HG03103 (cell line): ENCODE results near the gene PIAS2.
"Not testable (repeated sequence)": the region's sequence is repeated elsewhere in the genome, so short reads cannot be mapped to it uniquely, and the experiment has no call there.

Experiments
- ATAC-seq: cut with Tn5 transposase; IDR thresholded peaks from one replicate; pipeline ENCODE4 v1.9.1; 2021; ENCODE audit warnings: low read depth; ENCODE audit not compliant: unreplicated experiment

PIAS2 gene, protein sequence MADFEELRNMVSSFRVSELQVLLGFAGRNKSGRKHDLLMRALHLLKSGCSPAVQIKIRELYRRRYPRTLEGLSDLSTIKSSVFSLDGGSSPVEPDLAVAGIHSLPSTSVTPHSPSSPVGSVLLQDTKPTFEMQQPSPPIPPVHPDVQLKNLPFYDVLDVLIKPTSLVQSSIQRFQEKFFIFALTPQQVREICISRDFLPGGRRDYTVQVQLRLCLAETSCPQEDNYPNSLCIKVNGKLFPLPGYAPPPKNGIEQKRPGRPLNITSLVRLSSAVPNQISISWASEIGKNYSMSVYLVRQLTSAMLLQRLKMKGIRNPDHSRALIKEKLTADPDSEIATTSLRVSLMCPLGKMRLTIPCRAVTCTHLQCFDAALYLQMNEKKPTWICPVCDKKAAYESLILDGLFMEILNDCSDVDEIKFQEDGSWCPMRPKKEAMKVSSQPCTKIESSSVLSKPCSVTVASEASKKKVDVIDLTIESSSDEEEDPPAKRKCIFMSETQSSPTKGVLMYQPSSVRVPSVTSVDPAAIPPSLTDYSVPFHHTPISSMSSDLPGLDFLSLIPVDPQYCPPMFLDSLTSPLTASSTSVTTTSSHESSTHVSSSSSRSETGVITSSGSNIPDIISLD

DNA sequence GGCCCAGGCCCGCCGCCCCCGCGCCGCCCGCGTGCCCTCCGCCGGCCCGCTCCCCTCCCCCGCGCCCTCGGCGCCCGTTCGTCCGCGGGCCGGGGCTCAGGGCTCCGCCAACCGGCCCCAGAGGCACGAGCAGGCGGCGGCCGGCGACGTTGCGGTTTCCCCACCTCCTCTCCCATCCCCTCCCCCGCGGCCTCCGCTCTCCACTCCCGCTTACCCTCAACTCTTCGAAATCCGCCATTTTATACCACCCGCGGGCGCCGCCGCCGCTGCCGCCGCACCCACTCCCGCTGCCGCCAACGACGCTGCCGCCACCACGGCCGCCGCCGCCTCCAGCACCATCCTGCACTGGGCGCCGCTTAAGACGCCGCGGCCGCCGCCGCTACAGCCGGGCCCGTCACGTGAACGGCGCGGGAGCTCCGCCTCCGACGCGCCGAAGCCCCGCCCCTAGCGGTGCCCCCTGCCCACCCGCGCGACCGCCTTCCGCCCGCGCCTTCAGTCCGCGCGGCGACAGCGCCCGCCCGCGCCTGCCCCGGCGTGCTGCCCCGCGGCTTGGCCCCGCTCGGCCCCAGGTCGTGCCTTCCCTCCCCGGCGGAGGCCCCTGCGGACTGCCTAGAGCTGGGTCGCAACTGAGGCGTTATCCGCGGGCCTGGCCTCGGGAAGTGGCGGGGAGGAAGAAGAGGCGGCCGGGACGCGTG is at the start of gene PIAS2, which contains the start of gene KATNAL2:
TSS of gene PIAS2 (minus strand) at position 400 of the 695 bp plus-strand sequence. CDS start at position 238, 162 bp downstream.
TSS of gene KATNAL2 (plus strand) at position 495 of the 695 bp plus-strand sequence. CDS start 29,271 bp downstream, outside the sequence.
- ATAC-seq = peak; percentile 89

DNA sequence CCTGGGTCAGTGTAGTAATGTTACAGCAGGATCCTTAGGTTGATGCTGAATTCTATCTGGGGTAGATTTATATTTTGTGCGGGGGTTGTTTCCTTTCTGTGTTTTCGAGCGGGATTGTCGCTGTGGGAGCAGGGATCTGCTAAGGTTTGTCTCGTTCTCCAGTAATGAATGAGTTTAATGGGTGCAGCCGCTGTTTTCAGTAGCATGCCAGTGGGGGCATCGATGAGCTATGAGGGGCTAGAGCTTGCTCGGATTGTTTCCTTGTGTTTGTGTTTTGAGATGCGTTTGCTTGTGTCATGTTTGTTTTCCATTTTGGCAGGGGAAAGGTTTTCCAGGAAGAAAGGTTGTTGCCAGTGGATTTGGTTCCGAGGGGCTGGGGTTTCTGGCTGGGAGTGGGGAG is 49.0 kb upstream of the PIAS2 start:
- not testable (repeated sequence) for ATAC-seq

DNA sequence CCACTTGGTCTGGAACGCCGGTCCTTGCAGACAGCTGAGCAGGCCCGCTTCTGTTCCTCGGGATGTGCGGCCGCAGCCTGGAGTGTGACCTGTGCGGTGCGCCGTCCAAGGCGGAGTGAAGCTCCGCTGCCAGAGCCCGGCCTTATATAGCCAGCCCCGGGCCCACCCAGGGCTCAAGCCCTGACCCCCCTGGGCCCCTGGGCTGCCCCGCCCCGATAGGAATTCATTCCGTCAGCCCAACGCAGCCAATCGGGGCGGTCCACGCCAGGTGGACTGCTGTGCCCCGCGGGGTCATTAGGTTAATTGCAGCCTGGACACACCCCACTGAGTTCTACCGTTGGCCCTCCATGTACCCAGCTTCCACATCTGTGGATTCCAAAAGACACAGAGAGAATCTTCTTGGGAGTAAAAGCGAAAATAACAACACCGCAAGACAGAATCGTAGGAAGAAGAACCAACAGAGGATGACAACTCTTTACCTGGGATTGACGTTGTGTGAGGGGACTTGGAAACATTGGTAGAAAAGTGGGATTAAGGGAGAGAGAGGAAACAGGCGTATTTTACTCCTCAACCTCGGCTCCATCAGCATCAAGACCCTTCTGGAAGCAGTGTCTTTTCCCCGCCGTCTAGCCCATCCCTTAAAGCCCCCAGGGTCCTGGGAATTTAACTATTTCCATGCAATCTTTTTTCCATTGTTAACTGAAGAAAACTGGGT is 47.4 kb upstream of the PIAS2 start:
- not testable (repeated sequence) for ATAC-seq

DNA sequence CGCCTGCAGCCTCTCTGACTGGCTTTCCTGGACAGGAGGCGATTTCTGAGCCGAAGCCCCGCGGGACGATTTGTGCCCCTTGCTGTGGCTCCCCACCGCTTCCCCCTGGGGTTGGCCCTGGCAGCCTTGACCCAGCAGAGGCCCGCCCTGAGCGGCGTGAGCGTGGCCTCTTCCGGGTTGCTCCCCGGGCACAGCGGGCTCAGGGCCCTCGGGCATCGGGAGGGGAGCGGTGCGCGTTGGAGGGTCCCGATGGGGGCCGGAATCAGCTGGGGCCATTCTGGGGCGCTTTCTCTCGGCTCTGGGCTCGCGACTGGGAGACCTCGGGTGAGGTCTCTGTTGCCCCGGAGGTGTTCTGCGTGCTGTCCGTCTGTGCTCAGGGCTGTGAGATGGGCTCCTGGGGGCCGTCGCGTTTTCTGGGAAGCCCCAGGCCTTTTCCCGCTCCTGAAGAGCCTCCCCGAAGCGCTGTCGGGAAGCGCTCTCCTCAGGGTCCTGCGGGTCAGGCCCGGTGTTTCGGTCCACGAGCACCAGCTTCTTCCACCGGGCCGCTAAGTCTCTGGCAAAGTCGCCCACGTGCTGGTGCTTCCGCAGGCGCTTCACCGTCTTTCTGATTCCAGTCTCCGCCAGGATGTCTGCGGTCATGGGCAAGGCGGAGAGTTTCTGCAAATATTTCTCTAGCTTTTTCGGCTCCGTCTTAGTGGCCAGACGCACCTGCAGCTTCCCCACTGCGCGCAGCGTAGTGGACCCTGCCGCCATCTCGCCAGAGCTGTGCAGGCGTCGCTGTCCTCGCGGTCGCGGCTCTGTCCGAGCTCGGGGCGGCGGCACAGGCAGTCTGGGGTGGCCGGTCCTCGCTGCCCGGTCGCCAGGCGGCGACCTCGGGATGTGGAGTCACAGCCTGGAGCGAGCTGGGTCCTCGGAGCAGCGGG is 46.6 kb upstream of the PIAS2 start:
- ATAC-seq = not testable (repeated sequence)

DNA sequence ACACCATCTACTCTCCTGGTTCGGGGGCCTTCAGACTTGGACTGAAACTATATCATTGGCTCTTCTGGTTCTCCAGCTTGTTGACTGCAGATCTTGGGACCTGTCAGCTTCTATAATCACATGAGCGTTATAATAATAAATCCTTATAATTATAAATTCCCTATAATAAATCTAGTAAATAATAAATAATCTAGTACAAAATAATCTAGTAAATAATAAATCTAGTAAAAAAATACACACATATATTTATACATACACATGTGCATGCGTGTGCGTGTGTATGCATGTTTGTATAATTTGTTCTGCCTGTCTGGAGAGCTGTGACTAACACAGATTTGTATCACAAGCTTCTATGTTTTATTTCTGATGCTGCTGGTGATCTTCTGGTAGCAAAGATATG is 40.9 kb upstream of the PIAS2 start:
- no peak for ATAC-seq

DNA sequence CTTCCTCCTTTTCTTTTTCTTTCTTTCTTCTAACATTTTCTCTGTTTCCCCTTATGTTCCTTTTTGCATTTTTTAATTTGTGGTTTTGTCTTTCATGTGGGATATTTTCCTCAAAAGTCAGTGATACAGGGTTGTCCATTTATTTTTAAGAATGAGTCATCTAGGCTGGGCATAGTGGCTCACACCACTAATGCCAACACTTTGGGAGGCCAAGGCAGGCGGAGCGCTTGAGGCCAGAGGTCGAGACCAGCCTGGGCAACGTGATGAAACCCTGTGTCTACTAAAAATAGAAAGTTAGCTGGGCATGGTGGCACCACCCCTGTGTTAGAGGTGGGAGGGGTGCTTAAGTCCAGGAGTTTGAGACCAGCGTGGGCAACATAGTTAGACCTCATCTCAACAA is 35.9 kb upstream of the PIAS2 start:
- ATAC-seq = no peak

DNA sequence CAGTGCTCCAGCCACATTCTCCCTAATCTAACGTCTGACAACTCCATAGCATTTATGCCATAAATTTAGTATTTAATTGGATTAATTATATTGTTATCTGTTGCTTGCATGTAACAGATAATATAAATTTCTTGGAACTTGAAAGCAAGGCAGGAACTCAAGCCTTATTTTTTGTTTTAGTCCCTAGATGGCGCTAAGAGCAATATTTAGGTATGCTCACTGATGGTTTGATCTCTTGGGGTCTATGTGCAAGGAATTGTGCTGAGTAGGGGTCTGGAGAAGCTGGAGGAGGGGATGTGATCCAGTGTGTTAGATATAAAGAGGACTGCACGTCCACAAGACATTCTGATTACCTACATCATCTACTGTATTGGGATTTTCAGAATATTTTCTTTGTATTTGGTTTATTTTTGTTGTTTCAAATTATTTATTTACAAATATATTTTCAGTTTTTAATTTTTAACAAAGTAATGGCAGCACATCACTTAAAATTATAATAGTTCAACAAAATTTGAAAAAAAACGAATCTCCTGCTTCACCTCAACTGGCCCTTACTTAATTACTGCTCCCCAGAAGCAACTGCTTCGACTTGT is 32.9 kb upstream of the PIAS2 start:
- ATAC-seq = no peak

DNA sequence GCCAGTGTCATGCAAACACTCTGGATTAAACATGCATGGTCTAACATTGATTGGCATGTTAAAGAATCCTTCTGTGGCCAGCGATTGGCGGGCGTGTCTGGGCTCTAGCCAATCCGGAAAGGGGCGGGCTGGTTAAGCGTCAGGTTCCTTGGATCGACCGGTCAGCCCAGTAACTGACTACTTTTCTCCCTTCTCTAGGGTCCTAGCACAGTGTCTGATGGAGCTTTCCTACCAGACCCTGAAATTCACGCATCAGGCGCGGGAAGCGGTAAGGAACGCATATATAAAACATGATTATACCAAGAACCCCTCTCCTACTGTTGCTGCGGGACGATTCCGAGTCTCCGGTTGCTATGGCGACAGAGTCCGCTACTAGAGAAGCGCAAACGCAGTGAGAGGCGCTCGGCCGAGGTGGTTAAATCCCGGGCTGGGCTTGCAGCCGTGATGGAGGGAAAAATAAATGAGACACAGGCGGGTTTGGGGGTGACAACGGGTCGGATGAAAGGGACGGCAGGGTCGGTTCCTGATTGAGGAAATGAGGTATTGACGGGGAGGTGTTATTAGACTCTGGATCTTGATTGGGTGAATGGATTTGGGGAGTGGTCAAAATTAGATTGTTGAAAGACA is 29.5 kb upstream of the PIAS2 start:
- ATAC-seq = peak; percentile 96

DNA sequence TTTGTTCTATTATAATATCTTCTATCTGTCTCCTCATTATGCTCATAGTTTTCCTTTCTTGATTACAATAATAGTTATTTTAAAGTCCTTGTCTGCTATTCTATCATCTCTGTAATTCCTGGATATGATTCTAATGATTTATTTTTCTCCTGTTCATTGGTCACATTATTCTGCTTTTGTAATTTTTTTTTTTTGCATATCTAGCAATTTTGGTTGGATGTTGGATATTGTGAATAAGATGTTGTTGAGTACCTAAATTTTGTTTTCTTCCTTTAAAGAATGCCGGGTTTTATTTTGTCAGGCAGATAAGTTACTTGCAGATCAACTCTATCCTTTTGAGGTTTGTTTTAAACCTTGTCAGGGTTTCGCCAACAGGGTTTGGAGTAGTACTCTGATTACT is 25.3 kb upstream of the PIAS2 start:
- ATAC-seq = no peak

DNA sequence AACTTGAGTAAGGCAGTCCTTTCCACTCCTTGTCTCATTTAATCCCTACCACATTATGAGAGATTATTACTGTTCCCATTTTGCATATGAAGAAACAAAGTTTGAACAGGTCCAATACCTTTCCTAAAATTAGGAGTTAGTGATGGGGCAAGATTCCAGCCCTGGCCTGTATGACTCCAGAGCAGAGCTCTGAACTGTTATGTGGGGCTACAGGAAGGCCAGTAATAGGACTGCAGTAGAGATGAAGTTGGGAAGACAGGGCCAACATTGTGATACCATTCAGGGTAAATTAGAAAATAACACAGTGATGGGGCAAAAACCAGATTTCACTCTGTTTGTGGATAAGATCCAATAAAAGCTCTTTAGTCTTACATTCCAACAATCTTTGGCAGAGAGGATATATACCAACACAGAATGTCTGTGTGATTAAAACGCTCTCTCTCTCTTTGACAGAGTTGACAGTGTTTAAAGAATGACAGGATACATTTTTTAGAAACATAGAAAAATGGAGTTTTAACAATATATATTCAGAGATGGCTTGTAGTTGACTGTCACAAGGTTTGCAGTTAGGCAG is 22.8 kb upstream of the PIAS2 start:
- ATAC-seq = no peak

DNA sequence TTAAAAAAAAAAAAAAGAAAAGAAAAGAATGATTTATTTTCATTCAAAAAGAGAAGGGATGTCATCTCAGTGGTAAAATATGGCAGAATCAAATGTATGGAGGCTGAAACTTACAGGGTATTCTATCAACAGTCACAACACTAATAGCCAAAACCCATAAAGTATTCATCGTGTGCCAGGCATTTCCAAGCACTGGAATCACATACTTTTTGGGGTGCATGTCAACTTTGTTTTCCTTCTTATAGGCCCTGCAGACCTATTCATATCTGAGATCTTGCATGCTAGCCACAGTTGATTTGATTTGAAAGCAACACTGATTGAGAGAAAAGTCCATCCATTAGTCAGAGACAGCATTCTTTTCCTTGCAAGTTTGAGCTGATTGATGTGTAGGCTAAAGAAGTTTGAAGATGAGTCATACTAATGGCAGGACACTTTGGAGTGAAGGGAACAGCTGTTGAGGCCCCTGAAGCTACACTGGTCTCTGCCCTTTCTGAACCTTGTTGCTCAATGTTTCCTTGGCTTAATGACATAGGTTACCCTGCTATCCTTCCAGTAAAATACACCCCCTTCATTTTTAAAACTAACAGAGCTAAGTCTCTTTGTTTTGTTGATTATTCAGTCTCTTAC is 22.1 kb upstream of the PIAS2 start:
- no peak for ATAC-seq

DNA sequence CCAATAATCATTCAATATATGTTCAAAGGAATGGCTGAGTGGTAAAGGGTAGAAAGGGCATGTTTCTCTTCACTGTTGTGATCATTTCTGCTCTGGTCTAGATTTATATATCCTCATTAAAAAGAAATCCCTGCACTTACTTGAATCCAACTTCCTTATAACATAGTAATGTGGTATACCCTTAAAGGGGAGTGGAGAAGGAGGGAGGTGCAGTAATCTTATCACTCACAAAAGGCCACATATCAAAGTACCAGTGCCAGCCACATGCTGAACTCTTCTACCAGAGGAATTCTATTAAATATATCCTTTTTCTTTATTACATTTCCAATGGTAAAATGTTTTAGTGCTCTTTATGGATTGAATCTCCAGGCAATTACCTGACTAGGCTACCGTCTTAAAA is 3.3 kb upstream of the PIAS2 start:
- no peak for ATAC-seq

DNA sequence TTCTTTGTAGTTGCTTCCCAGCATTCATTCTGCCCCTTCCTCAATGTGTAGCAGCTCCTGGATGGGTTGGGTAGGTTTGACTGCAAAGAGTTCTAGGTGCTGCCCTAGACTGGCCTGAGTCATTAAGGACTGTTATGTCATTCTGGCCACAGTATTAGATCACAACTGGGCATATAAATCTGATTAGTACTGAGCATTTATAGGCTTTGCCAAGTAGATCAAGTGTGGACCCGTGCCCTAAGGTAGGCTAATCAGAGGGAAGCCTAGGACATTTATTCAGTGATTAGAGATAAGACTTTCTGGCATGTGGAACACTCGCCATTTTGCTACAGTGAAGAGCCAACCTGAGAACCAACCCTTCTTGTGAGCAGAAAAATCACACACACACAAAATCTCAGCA is 2.8 kb upstream of the PIAS2 start:
- no peak for ATAC-seq

DNA sequence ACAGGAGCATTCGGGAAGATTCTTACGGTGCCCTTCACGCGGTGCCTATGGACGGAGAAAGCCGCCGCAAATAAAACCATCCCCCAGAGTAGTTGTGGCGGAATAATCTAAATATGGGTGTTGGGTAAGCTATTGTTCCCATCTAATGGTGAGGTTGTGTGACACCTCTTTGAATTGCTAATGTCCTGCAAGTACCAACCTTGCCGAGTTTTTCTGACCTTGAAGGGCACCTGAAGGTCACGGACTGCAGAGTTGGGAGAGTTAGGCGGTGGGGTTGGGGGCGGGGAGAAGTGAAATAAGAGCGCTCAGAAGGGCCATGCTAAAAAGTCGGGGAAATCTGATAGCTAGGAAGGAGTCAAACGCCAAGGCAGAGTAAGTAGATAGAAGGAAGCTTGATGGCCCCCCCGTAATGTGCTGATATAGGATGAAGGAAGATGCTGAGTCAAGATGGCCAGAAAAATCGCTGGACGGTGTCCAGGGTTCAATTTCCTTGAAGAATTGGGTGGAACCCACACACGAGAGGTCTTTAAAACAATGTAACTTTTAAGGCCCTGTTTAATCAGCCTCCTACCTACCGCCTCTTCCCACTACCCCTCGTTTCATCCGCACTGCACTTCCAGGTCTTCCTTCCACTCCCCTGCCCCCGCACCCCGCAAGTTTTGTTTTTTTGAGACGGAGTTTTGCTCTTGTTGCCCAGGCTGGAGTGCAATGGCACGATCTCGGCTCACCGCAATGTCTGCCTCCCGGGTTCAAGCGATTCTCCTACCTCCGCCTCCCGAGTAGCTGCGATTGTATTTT is 695 bp upstream of the PIAS2 start:
- peak; percentile 7 for ATAC-seq

DNA sequence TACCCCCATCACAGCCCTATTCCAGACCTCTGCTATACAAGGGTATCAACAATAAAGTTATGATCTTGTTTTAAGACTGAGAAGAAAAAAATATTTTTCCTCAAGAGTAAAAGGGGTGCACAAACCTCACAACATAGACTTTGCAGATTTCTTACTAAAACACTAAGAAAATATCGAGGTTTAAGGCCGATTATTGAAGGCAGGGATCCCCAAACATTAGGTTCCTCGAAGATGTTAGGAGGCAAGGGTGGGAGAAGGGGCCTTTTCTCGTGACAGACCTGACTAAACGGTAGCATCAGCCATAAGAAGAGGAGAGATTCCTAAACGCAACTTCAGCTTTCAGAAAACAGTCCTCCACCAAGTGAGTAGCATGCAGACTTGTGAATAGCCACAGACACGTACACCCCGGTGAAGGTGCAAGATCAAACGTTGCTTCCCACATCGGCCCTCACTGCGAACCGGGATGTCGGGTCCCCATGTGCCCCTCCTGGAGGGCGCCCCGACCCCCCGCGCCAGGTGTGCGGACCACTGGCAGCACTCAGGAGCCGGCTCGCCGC is 678 bp downstream of the PIAS2 start:
- ATAC-seq = peak; percentile 19

DNA sequence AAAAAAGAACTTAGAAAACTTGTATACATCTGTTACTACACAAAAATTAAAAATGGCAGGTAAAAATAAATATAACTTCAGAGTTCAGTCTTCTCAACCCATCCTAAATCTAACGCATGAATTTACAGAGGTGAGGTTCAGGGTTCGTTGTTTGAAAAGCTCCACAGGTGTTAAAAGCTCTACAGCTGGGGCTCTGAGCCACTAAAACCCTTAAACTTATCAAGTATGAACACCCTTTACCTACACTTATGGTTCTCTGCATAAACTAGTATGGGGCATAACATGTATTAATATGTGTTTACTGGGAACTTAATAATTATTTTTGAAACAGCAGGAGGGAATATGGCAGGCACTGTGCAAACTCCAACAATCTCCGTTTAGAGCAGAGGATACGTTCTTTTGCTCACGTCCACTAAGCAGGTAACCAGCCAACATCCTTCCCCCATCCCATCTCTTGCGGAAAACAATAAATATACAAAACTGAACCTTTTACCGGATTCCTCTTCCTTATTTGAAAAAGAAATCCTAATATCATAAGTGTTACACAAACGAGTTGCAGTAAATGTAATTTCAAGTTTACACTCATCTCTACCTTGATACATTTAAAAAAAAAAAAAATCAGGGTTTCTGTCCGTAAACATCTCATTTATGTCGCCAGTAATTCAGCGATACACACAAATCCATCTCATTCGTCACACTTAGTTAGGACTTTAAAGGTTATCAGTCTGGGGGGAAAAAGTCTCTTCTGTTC is 1.3 kb downstream of the PIAS2 start:
- ATAC-seq = no peak
